Mesenchymal stem cell (in vitro differentiated cells and primary cell): Measurements from ENCODE around the gene DDAH1.

Experiments
- DNase-seq: peaks from one replicate; pipeline ENCODE4 v3.0.0-alpha.2; 2013
- H2AFZ ChIP-seq: one replicate; pipeline ENCODE4 v1.6.1; 2013; ENCODE audit warnings: low read depth, mild to moderate bottlenecking, control low read depth, inconsistent platforms, low read length, moderate library complexity
- H2AK5ac ChIP-seq: 2 replicates; pipeline ENCODE4 v1.6.1; 2013; ENCODE audit warnings: low read length, moderate library complexity, mild to moderate bottlenecking, inconsistent platforms; ENCODE audit not compliant: severe bottlenecking
- H2BK120ac ChIP-seq: one replicate; pipeline ENCODE4 v1.6.1; 2013; ENCODE audit warnings: low read depth, mild to moderate bottlenecking, inconsistent platforms, low read length, moderate library complexity
- H2BK12ac ChIP-seq, 2 experiments: one replicate each; pipeline ENCODE4 v1.6.1; 2013; ENCODE audit warnings: inconsistent platforms in 2 of 2, low read length in 2 of 2, mild to moderate bottlenecking in 2 of 2, moderate library complexity in 2 of 2, control low read depth in 1 of 2
- H2BK15ac ChIP-seq: one replicate; pipeline ENCODE4 v1.6.1; 2013; ENCODE audit warnings: mild to moderate bottlenecking, low read depth, inconsistent platforms; ENCODE audit not compliant: poor library complexity, severe bottlenecking
- H2BK5ac ChIP-seq: 2 replicates; pipeline ENCODE4 v1.6.1; 2013; ENCODE audit warnings: low read depth, mild to moderate bottlenecking, low read length, control low read depth, inconsistent platforms; ENCODE audit not compliant: poor library complexity, severe bottlenecking
- H3K14ac ChIP-seq, 2 experiments: one replicate each; pipeline ENCODE4 v1.6.1; 2013; ENCODE audit warnings: inconsistent platforms in 2 of 2, low read length in 2 of 2, control low read depth in 1 of 2, mild to moderate bottlenecking in 1 of 2, moderate library complexity in 1 of 2
- H3K18ac ChIP-seq, 2 experiments: one replicate each; pipeline ENCODE4 v1.6.1; 2013; ENCODE audit warnings: inconsistent platforms in 2 of 2, low read length in 2 of 2, control low read depth in 1 of 2, low read depth in 1 of 2, mild to moderate bottlenecking in 1 of 2
- H3K23ac ChIP-seq, 2 experiments: one replicate each; pipeline ENCODE4 v1.6.1; 2013; ENCODE audit warnings: inconsistent platforms in 2 of 2, low read length in 2 of 2, mild to moderate bottlenecking in 2 of 2, moderate library complexity in 2 of 2, control low read depth in 1 of 2
- H3K27ac ChIP-seq: 2 replicates; pipeline ENCODE4 v1.5.1; 2013; ENCODE audit warnings: mild to moderate bottlenecking, moderate library complexity, low read length, control low read depth, inconsistent platforms; ENCODE audit not compliant: poor library complexity, severe bottlenecking
- H3K27me3 ChIP-seq, 2 experiments: 2 replicates each; pipeline versions ENCODE4 v1.6.1 to v1.7.0; 2013; ENCODE audit warnings: low read length in 2 of 2, mild to moderate bottlenecking in 2 of 2, moderate library complexity in 2 of 2, control low read depth in 1 of 2, inconsistent platforms in 1 of 2; ENCODE audit not compliant: control insufficient read depth in 1 of 2, insufficient read depth in 1 of 2
- H3K36me3 ChIP-seq, 2 experiments: 2 replicates each; pipeline versions ENCODE4 v1.6.1 to v1.7.0; 2013; ENCODE audit warnings: low read length in 2 of 2, control low read depth in 1 of 2, inconsistent platforms in 1 of 2, low read depth in 1 of 2, mild to moderate bottlenecking in 1 of 2; ENCODE audit not compliant: insufficient read depth in 2 of 2, control insufficient read depth in 1 of 2
- H3K4ac ChIP-seq, 2 experiments: one replicate each; pipeline ENCODE4 v1.6.1; 2013; ENCODE audit warnings: inconsistent platforms in 2 of 2, low read length in 2 of 2, mild to moderate bottlenecking in 2 of 2, moderate library complexity in 2 of 2, control low read depth in 1 of 2, low read depth in 1 of 2
- H3K4me1 ChIP-seq: 2 replicates; pipeline ENCODE4 v1.6.1; 2013; ENCODE audit warnings: low read depth, low read length, control low read depth; ENCODE audit not compliant: control insufficient read depth, insufficient read depth
- H3K4me2 ChIP-seq: 2 replicates; pipeline ENCODE4 v1.6.1; 2013; ENCODE audit warnings: low read length, mild to moderate bottlenecking, inconsistent platforms; ENCODE audit not compliant: poor library complexity, severe bottlenecking
- H3K4me3 ChIP-seq, 2 experiments: 2 replicates each; pipeline versions ENCODE4 v1.5.1 to v1.7.0; 2013; ENCODE audit warnings: low read length in 2 of 2, mild to moderate bottlenecking in 2 of 2, control low read depth in 1 of 2, low read depth in 1 of 2; ENCODE audit not compliant: insufficient read depth in 1 of 2
- H3K79me1 ChIP-seq: replicated peaks from 2 replicates; pipeline ENCODE4 v1.6.1; 2013; ENCODE audit warnings: mild to moderate bottlenecking, control low read depth, low read length, inconsistent platforms; ENCODE audit not compliant: poor library complexity, severe bottlenecking
- H3K9ac ChIP-seq: 2 replicates; pipeline ENCODE4 v1.7.0; 2013; ENCODE audit warnings: mild to moderate bottlenecking, low read length, moderate library complexity
- H3K9me3 ChIP-seq: 2 replicates; pipeline ENCODE4 v1.7.0; 2013; ENCODE audit warnings: mild to moderate bottlenecking, low read length; ENCODE audit not compliant: control insufficient read depth
- H4K8ac ChIP-seq: one replicate; pipeline ENCODE4 v1.6.1; 2013; ENCODE audit warnings: inconsistent platforms, mild to moderate bottlenecking, low read length, moderate library complexity
- H4K91ac ChIP-seq: one replicate; pipeline ENCODE4 v1.6.1; 2013; ENCODE audit warnings: mild to moderate bottlenecking, low read length, inconsistent platforms
- WGBS: methylation state at CpG from one replicate; pipeline ENCODE4 v1.1.7; 2013; ENCODE audit warnings: mixed read lengths; 5-methylcytosine and 5-hydroxymethylcytosine counted together

DDAH1 gene

DNA sequence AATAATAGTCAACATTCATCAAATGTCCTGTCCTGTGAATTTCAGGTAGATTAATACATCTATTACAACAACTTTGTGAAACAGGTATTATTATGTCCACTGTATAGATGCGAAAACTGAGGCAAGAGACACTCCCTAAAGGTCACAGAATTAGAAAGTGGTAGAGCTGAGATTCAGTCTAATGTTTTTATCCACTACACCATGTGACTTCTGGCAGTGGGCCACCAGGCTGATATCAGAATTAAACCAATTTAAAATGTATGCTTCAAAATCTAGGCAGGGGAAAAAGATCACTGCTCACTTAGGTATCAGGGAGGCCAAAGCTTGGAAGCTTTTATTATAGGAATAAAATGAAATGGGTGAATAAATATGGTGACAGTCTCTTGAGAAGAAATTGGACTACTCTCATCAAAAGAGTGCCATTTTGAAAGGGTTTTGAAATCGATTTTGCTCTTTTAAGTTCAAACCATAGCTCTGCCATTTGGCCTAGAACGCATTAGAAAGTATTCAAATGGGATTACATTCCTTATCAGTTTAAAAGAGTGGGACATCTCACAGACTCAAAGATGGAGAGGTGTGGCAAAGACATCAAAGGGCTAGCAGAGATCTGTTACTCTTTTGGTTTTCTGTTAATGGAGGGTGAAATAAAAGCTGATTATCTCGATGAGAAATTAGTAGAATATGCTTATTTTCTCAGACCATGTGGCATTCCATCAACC lies 1.9 kb downstream of the DDAH1 start:
- 100% methylated on average over 1 of the region's 4 CpGs for WGBS
- H3K4ac ChIP-seq: no peak overlapping the region
- H4K91ac ChIP-seq: no peak overlapping the region
- no peak overlapping the region for H3K14ac ChIP-seq
- peak overlapping the region; percentile 94 for H3K9ac ChIP-seq
- no peaks in the 10 kb centered on the region for H3K36me3 ChIP-seq
- no peak overlapping the region for H2BK12ac ChIP-seq
- no peak for DNase-seq
- no peak overlapping the region for H3K4me2 ChIP-seq
- no peak overlapping the region for H2BK120ac ChIP-seq
- H2AK5ac ChIP-seq: no peak overlapping the region
- peak overlapping the region in 1 of 2 experiments; percentile 92 for H3K4me3 ChIP-seq
- H3K9me3 ChIP-seq: no peaks in the 10 kb centered on the region
- no peaks in the 10 kb centered on the region for H3K27me3 ChIP-seq
- no peak overlapping the region for H2AFZ ChIP-seq
- no peak overlapping the region for H2BK5ac ChIP-seq
- no peak overlapping the region for H3K18ac ChIP-seq
- no peak overlapping the region for H4K8ac ChIP-seq
- H2BK15ac ChIP-seq: no peak overlapping the region
- H3K27ac ChIP-seq: no peak overlapping the region
- H3K79me1 ChIP-seq: peaks cover 4% of the 10 kb centered on the region
- H3K4me1 ChIP-seq: peaks cover 10% of the 10 kb centered on the region
- no peak overlapping the region for H3K23ac ChIP-seq

DNA sequence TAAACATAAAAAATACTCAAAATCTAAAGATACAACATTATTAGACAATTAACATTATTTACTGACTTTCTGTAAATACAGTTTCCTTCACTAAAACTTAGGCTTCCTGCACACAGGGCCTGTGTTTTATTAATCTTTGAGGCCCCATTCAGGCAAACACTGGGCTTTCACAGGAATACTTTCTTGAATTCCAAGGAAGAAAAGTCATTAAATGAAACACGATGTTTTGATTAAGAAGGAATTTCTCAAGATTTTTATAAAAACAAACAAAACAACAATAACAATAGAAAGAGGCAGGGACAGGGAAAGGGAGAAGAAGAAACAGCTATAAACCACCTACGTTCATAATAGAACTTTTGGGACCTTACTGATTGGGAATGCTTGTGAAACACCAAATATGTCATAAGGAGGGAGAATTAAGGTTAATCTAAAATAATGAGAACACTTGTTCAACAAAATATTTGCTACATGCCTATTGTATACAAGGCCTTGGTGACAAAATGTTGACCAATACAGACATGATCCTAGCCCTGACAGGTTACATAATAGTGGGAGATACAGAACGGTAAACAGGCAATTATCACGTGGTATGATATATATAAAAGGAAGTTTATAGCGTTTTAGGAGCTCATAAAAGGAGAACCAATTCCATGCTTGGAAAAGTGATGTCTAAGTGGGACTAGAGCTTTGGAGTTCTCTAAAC lies 3.6 kb downstream of the DDAH1 start:
- no peak overlapping the region for H3K27ac ChIP-seq
- no peak overlapping the region for H3K4ac ChIP-seq
- H2BK5ac ChIP-seq: no peak overlapping the region
- no peak overlapping the region for H4K91ac ChIP-seq
- H3K36me3 ChIP-seq: no peaks in the 10 kb centered on the region
- no peak overlapping the region for H3K4me2 ChIP-seq
- no peaks in the 10 kb centered on the region for H3K27me3 ChIP-seq
- no peak overlapping the region for H2BK15ac ChIP-seq
- H4K8ac ChIP-seq: no peak overlapping the region
- no peak overlapping the region for H2AFZ ChIP-seq
- no peak overlapping the region for H3K23ac ChIP-seq
- no peak for DNase-seq
- no peaks in the 10 kb centered on the region for H3K9me3 ChIP-seq
- no peak overlapping the region for H2BK120ac ChIP-seq
- no peak overlapping the region for H2AK5ac ChIP-seq
- H3K4me3 ChIP-seq: no peak overlapping the region
- no peak overlapping the region for H2BK12ac ChIP-seq
- H3K4me1 ChIP-seq: peaks cover 10% of the 10 kb centered on the region
- no peak overlapping the region for H3K18ac ChIP-seq
- H3K14ac ChIP-seq: no peak overlapping the region
- peaks cover 12% of the 10 kb centered on the region for H3K79me1 ChIP-seq
- WGBS: 96% methylated on average over 3 of the region's 5 CpGs
- H3K9ac ChIP-seq: peak overlapping the region; percentile 4

DNA sequence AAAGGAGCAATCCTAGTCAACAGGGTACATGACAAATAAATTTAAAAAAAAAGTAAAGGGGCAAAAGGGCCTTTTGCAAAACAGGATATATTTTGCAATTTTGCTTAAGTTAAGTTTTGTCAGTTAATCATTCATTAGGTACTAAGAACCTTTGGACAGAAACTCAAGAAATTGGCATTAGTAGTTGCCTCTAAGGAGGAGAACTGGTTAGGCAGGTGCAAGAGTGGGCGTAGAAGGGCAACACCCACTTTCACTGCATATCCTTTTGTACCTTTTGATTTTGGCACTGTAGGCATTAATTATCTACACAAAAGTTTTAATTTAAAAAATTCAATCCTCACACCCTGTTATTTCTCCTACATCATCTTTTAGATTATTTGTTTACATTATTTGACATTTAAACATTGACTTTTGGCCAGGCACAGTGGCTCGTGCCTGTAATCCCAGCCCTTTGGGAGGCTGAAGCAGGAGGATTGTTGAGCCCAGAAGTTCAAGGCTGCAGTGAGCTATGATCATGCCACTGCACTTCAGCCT lies 4.3 kb downstream of the DDAH1 start:
- Histone ChIP-seq H3K27ac (no peak overlapping the region), H3K9ac (peak overlapping the region; percentile 4), H2BK120ac (no peak overlapping the region), H3K4me1 (peaks cover 10% of the 10 kb centered on the region), H2BK12ac (peak overlapping the region in 1 of 2 experiments; percentile 42), H3K79me1 (peaks cover 14% of the 10 kb centered on the region), H3K4ac (peak overlapping the region in 1 of 2 experiments; percentile 58), H4K91ac (no peak overlapping the region), H4K8ac (no peak overlapping the region), H3K9me3 (no peaks in the 10 kb centered on the region), H2BK15ac (no peak overlapping the region), H3K36me3 (no peaks in the 10 kb centered on the region), H3K27me3 (no peaks in the 10 kb centered on the region), H2AK5ac (no peak overlapping the region), H3K14ac (no peak overlapping the region), H2AFZ (no peak overlapping the region), H2BK5ac (no peak overlapping the region), H3K4me3 (no peak overlapping the region), H3K18ac (no peak overlapping the region), H3K4me2 (no peak overlapping the region), H3K23ac (no peak overlapping the region)
- 69% methylated on average over 1 of the region's 2 CpGs for WGBS
- no peak for DNase-seq

DNA sequence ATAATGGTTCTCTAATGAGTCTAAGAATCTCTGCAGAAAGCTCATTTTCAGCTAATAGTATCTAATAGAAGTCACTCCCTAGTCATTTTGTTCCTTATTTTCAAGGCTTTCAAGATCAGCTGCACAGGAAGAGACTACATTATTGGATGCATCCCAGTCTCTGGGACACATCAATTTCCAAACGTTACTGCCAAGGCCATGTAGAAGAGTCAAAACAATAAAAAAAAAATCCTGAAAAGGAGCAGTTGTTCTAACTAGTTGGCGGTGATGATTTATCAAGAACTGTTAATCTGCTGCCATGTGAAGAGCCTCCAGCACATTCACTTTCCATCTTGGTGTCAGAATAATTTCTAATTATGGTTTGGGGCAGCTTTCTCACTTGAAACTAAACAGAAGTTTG lies 5.7 kb downstream of the DDAH1 start:
- Histone ChIP-seq H2BK120ac (no peak overlapping the region), H3K4me1 (peaks cover 7% of the 10 kb centered on the region)

More for the DNA sequence above, 5.7 kb downstream of the DDAH1 start:
- Histone ChIP-seq H3K14ac (no peak overlapping the region), H3K79me1 (peaks cover 14% of the 10 kb centered on the region), H4K8ac (no peak overlapping the region), H3K9me3 (no peaks in the 10 kb centered on the region), H3K27me3 (no peaks in the 10 kb centered on the region), H3K4me2 (no peak overlapping the region), H3K23ac (no peak overlapping the region), H2BK5ac (no peak overlapping the region), H3K4me3 (no peak overlapping the region), H2AK5ac (no peak overlapping the region), H3K27ac (no peak overlapping the region), H3K4ac (no peak overlapping the region), H2AFZ (no peak overlapping the region), H3K18ac (no peak overlapping the region), H2BK12ac (no peak overlapping the region), H3K36me3 (no peaks in the 10 kb centered on the region), H2BK15ac (no peak overlapping the region), H3K9ac (peak overlapping the region; percentile 36), H4K91ac (no peak overlapping the region)
- no peak for DNase-seq
- WGBS: 47% methylated on average over 2 of the region's 2 CpGs
